ENCODE measurements around the gene MTFMT.
"Not testable (repeated sequence)": the region's sequence is repeated elsewhere in the genome, so short reads cannot be mapped to it uniquely, and the experiment has no call there.

MTFMT gene

DNA sequence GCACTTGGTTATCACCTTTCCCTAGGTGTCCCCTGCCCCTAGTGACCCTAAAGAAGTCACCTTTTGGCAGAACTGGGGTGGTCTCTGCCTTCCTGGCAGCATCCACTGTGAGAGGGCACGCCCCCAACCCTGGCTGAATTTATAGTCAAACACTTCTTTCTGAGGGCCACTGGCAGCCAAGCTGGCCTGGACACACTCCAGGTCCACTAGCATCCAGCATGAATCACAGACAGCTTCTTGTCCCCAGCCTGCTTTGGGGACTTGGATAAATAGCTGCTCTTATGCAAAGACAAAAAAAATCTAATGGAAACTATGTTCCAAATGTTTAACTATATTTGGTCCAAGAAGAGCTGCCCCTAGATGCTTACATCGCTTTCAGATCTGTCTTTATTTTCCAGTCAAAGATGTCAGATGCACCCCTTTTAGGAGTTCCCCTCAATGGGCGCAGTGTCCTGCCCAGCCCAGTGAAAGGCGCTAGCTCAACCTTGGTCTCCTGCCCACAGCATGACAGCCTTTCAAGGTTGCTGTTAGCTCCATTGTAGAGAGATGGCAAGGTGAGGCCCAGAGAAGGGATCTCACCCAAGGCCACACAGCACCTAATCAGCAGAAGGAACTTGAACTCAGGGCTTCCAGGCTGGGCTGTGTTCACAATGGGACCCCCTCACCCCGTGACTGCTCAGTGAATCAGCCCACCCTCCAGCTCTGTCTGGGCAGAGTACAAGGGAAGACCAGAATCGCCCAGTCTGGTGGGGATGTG lies 31.4 kb upstream of the MTFMT start:
- DNase-seq (ENCODE audit: low spot score), result no peak

DNA sequence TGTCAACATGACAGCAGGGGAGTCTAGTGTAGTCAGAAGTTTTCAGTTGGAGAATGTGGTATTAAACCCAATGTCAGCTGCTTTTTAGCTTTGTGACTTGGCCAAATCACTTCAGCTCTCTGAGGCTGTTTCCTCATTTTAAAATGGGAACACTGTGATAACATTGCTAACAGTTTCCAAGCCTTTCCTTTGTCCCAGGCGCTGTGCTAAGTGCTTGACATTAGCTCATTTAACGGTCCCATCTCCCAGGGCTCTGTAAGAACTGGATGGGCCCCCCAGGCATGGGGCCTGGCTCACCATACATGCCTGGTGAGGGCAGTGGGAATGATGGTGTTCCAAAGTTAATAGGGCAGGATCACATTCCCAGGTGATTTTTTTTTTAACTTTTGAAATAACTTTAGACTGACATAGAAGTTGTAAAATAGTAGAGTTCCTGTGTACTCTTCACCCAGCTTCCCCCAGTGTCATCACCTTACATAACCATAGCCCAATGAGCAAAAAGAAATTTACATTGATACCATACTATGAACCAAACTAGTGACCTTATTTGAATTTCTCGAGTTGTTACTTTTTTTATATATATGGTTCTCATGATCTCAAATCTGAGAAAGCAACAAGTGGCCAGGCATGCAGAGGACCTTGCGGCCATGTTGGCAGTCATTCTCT lies 30.6 kb upstream of the MTFMT start:
- DNase-seq (ENCODE audit: low spot score), result no peak

DNA sequence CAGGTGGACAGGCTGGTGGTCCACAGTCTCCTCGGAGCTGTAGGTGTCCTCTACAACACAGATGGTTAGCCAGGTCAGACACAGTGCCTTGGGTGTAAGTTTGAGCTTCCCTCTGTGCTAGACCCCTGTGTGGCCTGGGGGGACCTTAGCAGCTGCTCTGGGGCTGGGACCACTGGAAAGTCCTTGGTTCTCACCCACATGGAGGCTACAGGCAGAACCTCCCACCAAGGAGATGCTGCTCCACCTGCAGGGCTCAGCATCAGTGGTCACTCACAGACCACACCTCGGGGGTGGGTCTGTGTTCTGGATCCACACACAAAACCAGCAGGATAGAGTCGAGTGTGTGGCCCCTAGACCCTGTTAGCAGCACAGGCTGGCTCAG lies 29.9 kb upstream of the MTFMT start:
- DNase-seq (ENCODE audit: low spot score), result no peak

DNA sequence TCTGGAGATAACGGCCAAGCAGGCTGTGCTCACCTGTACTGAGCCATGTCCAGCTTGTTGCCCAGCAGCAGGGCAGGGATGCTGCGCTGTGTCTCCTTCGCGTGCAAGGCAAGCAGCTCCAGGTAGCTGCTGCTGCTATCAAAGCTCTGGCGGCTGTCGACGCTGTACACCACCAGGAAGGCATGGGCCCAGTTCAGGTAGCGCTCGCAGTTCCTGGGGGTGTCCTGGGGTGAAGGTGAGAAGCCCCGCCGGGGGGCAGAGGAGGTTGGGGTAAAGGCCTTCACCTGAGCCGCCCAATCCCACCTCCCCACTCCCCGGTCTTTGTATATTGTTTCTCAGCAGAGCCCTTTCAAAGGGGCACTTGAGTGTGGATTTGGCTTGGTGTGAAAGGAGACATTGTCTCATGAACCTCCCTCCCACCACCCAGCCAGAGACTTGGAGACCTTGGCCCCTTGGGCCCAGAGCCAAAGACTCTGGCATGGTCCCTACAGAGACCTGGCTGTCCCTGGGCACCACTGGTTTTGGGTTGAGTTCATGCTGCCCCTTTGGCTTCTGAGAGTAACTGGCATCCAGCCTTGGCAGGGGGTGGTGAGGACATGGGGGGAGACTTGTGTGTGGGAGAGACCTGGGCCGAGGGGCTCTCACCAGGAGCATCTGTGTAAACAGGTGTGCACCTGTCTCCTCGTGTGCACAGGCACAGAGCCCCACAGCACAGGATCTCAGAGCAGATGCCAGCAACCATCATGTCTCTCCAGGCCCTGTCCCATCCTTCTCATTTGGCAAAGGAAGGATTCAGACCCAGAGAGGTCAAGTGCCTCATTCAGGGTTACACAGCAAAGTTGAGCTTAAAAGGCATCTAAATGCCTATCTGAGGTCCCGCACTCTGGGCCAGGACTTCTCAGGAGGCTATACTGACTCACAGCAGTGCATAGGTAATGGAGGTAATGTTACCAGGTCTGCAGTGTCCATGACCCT lies 29.2 kb upstream of the MTFMT start:
- no peak for DNase-seq (ENCODE audit: low spot score)

DNA sequence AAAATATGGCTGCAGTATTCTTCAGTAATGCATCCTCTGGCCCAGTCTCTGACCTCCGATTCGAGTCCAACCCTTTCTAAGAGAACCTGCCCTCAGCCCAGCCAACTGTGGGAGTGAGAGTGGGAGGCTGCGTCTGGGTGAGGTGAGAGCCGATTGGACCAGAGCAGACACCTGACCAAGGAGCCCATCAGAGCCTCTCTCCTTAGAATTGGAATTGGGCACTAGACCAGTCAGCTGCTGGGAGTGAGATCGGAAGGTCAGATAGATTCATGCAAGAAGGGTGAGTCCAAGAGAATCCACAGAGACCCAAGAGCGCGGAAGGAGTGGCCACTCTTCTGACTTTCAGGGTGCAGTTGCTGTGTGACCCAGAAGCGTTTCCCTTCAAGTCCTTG lies 28.1 kb upstream of the MTFMT start:
- no peak for DNase-seq (ENCODE audit: low spot score)

DNA sequence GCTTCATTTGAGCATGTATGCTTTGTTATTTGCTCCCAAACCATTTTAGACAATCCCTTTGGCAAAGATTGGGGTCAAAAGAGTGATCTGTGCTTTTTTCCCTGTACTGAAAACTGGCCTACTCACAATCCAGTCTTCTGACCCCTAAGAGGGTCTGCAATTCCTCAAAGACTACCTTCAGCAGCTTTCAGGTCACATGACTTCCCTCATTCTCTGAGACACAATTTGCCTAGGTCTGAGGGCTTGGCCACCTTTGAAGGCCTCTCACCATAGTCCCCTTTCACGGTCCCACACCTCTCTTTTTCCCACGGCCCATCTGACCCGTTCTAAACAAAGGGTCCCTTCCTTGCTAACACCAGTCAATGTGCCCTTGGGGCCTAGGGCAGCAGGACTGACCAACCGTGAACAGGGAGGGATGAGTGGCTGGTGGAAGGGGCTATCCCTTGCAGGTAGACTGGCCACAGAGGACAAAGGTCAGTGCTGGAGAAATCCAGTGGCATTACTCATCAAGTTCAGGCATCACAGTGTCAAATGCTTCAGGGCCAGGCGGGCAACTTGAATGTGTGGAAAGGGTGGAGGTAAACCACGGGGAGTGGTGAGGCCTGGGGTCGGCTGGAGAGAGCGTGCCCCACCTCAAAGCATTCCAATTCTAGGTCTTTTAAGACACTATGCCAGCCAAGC lies 27.6 kb upstream of the MTFMT start:
- no peak for DNase-seq (ENCODE audit: low spot score)

DNA sequence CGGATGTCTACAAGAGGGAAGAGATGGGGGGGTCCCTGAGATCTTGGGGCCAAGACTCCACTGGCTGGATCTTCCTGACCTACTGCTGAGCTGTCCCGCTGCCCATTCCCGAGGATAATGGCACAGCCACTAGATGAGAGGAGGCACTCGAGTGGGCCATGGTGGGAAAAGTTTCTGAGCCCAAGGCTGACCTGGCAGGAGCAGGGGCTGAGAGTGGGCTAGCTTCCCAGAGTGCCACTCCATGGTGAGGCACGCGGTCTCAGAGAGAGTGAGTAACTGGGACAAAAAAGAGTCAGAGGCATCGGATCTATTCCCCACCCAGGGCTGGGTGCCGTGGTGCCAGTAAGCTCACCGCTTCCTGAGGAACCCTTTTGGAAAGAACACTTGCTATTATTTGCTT lies 26.7 kb upstream of the MTFMT start:
- no peak for DNase-seq (ENCODE audit: low spot score)

DNA sequence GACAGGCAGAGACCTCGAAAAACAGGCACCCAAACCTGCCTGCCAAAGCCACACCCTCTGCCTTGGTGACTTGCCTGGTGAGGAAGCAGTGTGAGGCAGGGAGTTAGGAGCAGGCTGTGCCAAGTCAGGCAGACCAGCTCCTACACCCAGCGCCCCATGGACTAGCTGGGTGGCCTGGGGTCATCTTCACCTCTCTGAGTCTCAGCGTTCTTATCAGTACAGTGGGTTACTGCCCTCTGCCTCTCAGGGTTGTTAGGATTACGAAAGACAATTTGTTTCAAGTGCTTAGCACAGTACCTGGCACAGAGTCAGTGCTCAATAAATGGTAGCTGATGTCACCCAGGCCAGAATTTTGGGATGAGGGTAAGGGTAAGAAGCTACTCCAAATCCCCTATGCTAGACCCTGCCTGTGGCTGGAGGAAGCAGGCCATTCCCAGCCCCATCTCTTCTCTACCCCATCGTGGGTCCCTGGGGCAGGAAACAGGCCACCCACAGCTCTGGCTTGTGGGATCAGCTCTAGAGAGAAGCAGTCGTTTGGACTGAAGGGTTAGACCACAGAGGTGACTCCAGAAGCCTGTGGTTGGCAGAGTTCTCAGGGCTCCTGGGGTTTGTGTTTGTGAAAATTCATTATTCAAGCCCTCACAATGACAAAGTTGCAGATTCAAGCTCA lies 25.9 kb upstream of the MTFMT start:
- DNase-seq (ENCODE audit: low spot score), result no peak

DNA sequence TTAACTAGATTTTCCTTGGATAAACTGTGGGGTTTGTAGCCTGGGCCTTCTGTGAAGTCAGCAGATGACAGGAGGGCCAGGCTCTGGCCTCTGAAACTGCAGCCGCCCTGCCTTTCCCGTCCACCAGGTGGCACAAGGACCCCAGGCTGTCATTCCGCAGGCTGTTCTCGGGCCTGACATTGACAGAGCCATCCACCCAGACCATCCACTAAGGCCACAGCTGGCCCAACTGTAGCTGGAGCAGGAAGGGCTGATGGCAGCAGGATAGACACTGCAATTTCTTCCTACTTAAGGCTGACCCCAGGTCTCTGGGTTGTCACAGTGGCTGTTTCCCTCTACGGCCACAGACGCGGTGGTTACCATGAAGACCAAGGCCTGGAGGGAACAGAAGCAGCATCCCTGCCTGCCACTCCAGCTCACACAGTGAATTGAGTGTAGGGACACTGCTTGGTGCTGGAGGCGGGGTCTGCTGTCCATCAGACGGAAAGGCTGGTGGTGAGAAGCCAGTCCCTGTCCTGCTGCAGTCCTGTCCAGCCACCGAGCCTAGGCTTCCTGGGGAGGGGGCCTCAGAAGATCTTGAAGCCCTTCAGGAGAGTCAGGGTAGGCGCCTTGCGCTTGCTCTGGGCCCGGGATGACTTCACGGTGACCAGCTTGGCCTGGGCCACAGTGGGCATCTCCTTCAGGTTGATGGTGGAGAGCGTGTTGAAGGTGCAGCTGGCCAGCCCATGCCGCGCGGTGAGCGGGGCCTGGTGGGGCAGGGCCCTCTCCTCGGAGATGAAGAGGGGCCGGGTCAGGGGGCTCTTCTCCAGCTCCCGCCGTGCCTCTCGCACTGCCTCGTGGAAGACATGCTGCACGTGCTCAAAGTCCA lies 25.1 kb upstream of the MTFMT start:
- DNase-seq (ENCODE audit: low spot score), result peak; percentile 41

DNA sequence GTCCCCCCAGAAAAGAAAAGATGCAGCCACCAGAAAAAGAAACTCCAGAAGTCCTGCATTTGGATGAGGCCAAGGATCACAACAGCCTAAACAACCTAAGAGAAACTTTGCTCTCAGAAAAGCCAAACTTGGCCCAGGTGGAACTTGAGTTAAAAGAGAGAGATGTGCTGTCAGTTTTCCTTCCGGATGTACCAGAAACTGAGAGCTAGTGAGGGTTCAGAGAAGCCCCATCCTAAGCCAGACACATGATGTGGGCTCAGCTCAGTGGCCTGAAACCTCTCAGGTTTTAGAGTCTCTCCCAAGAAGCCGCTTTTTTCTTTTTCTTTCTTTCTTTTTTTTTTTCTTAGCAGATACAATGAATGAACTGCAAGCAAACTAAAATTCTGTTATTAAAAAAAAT lies 23.5 kb upstream of the MTFMT start:
- no peak for DNase-seq (ENCODE audit: low spot score)

DNA sequence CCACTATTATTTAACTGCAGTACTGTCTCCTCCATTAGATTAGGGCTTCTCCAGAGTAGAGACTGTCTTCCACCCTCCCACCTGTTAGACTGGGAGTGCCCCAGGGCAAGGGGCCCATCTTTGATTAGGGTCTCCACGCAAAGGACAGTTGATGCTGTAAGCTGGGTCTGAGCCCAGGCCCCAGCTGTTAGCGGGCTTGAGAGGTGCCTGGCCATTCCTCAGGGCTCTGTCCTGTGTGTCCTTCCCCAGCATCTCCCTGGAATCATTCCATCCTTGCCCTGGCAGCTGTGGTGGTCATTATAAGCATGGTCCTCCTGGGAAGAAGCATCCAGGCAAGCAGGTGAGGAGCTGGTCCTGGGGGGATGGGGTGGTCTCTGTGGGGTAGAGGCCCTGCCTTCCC lies 21.8 kb upstream of the MTFMT start:
- no peak for DNase-seq (ENCODE audit: low spot score)

DNA sequence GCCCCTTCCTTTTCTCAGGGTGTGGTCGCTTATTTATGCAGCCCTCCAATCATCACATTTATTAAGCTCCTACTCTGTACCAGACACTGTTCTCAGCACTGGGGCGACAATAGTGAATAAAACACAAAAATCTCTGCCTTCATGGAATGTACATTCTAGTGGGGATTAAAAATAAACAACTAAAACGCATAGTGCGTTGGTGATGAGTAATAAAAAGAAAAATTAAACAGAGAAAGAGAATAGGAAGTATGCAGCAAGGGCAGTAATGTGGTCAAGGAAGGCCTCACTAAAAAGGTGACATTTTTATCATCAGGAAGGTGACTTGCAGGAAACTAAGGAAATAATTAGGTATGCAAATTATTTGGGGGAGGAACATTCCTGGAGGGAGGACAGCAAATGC lies 20.8 kb upstream of the MTFMT start:
- DNase-seq (ENCODE audit: low spot score), result no peak

DNA sequence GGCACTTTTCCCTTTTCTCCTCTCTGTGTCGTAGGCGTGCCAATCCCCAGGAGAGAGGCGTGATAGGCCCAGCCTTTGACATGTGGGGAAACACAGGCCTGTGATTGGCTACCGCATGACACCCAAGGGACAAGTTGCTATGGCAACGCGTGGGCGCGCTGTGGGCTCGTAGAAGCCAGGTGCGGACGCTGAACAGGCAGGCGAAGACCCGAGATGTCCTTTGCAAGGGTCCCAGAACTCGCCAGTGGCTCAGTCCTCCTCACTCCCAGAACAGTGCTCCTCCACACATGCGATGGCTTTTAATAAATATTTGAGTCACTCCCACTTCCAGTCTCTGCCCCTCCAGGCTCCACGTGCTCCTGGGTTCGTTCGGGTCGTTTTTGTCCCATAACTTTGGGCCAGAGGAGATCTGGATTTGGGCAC lies 20.0 kb upstream of the MTFMT start:
- DNase-seq (ENCODE audit: low spot score), result peak; percentile 51

DNA sequence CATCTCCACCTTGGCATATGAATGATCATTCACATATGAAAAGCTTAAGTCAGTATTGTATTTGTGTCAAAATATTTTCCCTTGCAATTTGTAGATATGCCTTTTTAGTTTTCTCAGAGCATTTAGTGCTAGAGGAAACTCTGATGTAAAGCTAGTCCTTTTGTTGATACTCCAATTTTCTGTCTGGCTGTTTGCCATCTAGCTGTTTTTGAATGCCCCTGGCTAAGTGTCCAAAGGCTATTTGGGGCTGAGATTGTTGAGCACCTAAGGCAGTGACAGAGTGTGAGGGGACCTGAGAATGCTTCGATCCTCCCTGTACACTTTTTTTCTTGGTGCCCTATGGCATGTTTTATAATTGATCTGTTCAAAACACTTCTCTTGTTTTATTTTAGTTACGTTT lies 18.8 kb upstream of the MTFMT start:
- DNase-seq (ENCODE audit: low spot score), result no peak

DNA sequence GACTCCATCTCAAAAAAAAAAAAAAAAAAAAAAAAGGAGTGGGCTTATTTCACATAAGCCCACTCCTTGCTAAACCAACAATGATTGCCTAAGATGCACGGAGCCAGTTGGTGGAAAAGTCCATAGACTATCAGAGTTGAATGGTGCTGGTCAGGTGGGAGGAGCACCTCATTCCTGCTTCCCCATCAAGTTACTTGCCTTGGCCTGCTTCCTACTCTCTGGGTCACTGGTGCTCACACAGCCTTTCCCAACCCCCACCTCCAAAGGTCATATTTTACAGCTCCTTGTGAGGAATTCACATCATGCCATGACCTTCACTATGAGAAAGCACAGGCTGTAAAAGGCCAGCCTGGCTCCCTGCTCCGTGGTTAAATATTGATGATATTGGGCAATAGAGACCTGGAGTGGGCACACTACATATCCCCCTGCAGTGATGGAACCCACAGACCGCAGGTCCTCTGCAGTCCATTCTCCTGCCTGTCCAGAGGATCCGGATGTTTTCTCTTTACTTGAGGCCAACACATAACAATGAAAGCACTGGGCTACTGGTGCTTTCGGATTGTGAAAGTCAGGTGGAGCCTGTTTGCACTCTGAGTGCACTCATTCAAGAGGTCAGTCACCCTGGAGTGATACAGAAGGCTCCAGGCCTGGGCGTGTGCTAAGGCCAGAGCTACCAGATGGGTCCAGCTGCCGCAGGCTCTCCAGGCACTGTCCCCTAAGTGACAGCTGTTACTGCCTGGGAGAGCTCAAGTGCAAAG lies 15.5 kb upstream of the MTFMT start, which contains the start of gene SLC51B:
Gene SLC51B, plus strand, starts transcription at position 664 of the 758 bp plus-strand sequence. CDS start 4,618 bp downstream, outside the sequence.
- DNase-seq (ENCODE audit: low spot score), result no peak

DNA sequence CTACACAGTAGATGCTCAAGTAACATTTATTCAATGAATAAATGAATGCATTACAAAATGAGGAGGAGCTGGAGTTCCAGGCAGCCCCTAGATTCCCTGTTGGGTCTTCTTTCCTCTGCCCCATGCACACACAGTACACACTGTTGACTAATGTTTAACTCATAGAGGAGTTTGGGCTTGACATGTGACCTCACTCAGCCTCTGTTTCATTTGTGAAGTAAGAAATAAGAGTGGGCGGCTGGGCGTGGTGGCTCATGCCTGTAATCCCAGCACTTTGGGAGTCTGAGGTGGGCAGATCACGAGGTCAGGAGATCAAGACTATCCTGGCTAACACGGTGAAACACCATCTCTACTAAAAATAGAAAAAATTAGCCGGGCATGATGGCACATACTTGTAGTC lies 14.8 kb upstream of the MTFMT start:
- not testable (repeated sequence) for DNase-seq (ENCODE audit: low spot score)

DNA sequence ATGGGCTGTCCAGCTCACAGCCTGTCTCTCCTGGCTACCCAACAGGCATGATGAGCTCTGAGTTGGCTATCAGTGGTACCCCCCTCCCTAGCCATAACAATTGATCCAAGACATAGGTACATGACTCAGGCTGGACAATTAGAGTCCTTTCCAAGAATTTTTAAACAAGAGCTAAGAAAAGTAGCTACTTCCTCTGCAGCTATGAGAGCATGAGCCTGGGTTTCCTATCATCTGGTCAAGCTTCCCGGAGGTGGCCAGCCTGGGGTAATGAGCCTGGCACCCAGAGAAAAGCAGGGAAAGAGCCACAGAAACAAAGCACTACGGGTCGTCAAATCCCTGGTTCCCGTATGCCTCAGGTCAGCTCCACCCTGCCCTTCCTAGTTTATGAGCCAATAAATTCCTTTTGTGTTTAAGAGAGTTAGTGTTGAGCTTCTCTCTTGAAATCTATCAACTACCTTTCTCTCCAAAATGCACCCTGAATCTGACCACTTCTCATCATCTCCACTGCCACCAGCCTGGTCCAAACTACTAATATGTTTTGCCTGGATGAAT lies 13.4 kb upstream of the MTFMT start:
- DNase-seq (ENCODE audit: low spot score), result no peak

DNA sequence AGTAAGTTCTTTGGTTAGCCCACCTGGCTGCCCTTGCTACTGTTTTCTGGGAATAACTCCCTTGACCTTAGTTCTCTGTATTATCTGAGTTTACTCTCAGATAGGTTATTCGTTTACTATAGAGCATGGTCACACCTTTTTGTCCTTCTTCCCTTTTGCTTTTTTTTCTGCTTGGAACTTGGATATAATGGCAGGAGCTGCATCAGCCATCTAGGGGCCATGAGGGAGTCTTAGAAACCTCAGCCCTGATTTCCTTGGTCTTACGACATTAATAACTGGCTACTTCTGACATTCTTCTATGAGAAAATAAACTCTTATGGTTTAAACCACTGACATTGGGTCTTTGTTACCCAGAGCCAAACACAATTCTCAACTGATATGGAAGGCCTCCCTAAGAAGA lies 12.3 kb upstream of the MTFMT start:
- no peak for DNase-seq (ENCODE audit: low spot score)

DNA sequence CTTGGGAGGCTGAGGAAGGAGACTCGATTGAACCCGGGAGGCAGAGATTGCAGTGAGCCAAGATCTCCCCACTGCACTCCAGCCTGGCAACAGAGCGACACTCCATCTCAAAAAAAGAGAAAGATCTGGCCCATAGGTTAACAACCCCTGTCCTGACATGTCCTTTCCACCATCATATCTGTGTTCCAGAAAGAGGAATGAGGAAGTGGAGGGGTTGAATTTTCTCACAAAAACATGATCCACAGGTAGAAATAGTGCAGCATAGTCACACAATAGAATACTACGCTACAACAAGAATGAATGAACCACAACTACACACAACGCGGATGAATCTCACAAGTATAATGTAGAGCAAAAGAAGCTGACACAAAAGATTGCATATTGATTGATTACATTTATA lies 11.0 kb upstream of the MTFMT start:
- no peak for DNase-seq (ENCODE audit: low spot score)
